ENCODE data around the gene KBTBD4.

- TF ChIP-seq REST (IDR thresholded peaks at IDR 0.05; ENCODE audit: low read depth) = no peak
- no peak for TF ChIP-seq CTCF (IDR thresholded peaks at IDR 0.05 in 2 of 3, conservative IDR thresholded peaks at IDR 0.05 in 1 of 3; ENCODE audit: borderline replicate concordance in 1 of 3, insufficient read depth in 1 of 3, low read depth in 2 of 3, low read length in 2 of 3)
- no peak for TF ChIP-seq TCF7L2 (IDR thresholded peaks at IDR 0.05; ENCODE audit: borderline replicate concordance, extremely low read depth, insufficient read depth, insufficient read length)
- no peak for TF ChIP-seq POLR2AphosphoS5 (IDR thresholded peaks at IDR 0.05; ENCODE audit: low read depth, low read length)
- TF ChIP-seq ZNF274 (IDR thresholded peaks at IDR 0.05; ENCODE audit: low read depth, low read length) = no peak
- no peak for TF ChIP-seq SIN3A (IDR thresholded peaks at IDR 0.05; ENCODE audit: low read depth)
- TF ChIP-seq YY1 (IDR thresholded peaks at IDR 0.05; ENCODE audit: extremely low read depth, insufficient replicate concordance, low read depth, low read length) = no peak
- no peak for TF ChIP-seq MAX (IDR thresholded peaks at IDR 0.05)
- no peak for TF ChIP-seq POLR2A (IDR thresholded peaks at IDR 0.05; ENCODE audit: borderline replicate concordance, extremely low read depth, insufficient read depth, insufficient read length)
- no peak for TF ChIP-seq EZH2 (IDR thresholded peaks at IDR 0.05)
- no peak for TF ChIP-seq RAD21 (IDR thresholded peaks at IDR 0.05; ENCODE audit: low read depth)
- TF ChIP-seq SP1 (IDR thresholded peaks at IDR 0.05; ENCODE audit: low read depth) = no peak
- TF ChIP-seq FOSL1 (IDR thresholded peaks at IDR 0.05; ENCODE audit: low read depth) = no peak
Measured at GRCh38 chr11:47589977-47590861, 11.4 kb upstream of the KBTBD4 start.

Data from HCT116 (cell line).